CD14-positive monocyte (primary cell): Measurements from ENCODE around the gene CABCOCO1. TPM values are rescaled to one million over a fixed set of nuclear protein-coding genes. Genes with fewer than 3 reads are reported as not detected.

ENCODE experiments used
- DNase-seq, 3 donors: peaks; one replicate each; pipeline ENCODE4 v3.0.0-alpha.2; 2011 to 2022
- H2AFZ ChIP-seq: 2 replicates; pipeline ENCODE4 v1.6.0; 2012; ENCODE audit warnings: mild to moderate bottlenecking, low read depth, low read length, inconsistent platforms; ENCODE audit not compliant: insufficient read depth, poor library complexity, severe bottlenecking
- H3K27ac ChIP-seq, 2 donors: 1 replicate in 1 of 2; 2 replicates in 1 of 2; pipeline ENCODE4 v1.5.1; 2012 to 2013; ENCODE audit warnings: low read length in 2 of 2, control low read depth in 1 of 2, inconsistent platforms in 1 of 2, low read depth in 1 of 2, mild to moderate bottlenecking in 1 of 2
- H3K27me3 ChIP-seq, 2 donors: one replicate each; pipeline versions ENCODE4 v1.6.0 to v1.6.1; 2011 to 2013; ENCODE audit warnings: low read length in 2 of 2; ENCODE audit not compliant: control insufficient read depth in 2 of 2, insufficient read depth in 2 of 2
- H3K36me3 ChIP-seq, 2 donors: replicated peaks in 1 of 2; 1 replicate in 1 of 2; 2 replicates in 1 of 2; pipeline versions ENCODE4 v1.5.1 to v1.6.1; 2012 to 2013; ENCODE audit warnings: low read length in 2 of 2, control low read depth in 1 of 2, inconsistent platforms in 1 of 2, mild to moderate bottlenecking in 1 of 2; ENCODE audit not compliant: insufficient read depth in 2 of 2, control insufficient read depth in 1 of 2
- H3K4me1 ChIP-seq, 2 donors: 1 replicate in 1 of 2; 2 replicates in 1 of 2; pipeline versions ENCODE4 v1.5.1 to v1.6.1; 2012 to 2013; ENCODE audit warnings: low read length in 2 of 2, control low read depth in 1 of 2, inconsistent platforms in 1 of 2, mild to moderate bottlenecking in 1 of 2, moderate library complexity in 1 of 2; ENCODE audit not compliant: insufficient read depth in 2 of 2, control insufficient read depth in 1 of 2
- H3K4me2 ChIP-seq: replicated peaks from 2 replicates; pipeline ENCODE3; 2012; ENCODE audit warnings: low read length, moderate library complexity, mild to moderate bottlenecking; ENCODE audit not compliant: poor library complexity, severe bottlenecking; ENCODE audit errors: extremely low read depth
- H3K4me3 ChIP-seq, 3 experiments: fragments of 200-600 bp in 1 of 3; sonication (generic) in 1 of 3; replicated peaks in 1 of 3; 1 replicate in 2 of 3; 2 replicates in 1 of 3; pipeline ENCODE4 v1.5.1; 2011 to 2013; ENCODE audit warnings: low read length in 3 of 3, mild to moderate bottlenecking in 3 of 3, control low read depth in 2 of 3, low read depth in 2 of 3, inconsistent platforms in 1 of 3, moderate library complexity in 1 of 3
- H3K79me2 ChIP-seq: 2 replicates; pipeline ENCODE4 v1.6.0; 2012; ENCODE audit warnings: mild to moderate bottlenecking, control low read depth, inconsistent platforms, low read length, moderate library complexity; ENCODE audit not compliant: insufficient read depth
- H3K9ac ChIP-seq: 2 replicates; pipeline ENCODE4 v1.6.0; 2017; ENCODE audit warnings: low read length, mild to moderate bottlenecking; ENCODE audit not compliant: insufficient read depth, poor library complexity, severe bottlenecking
- H3K9me3 ChIP-seq, 2 donors: replicated peaks in 1 of 2; 1 replicate in 1 of 2; 2 replicates in 1 of 2; pipeline versions ENCODE4 v1.5.1 to v1.6.1; 2012 to 2013; ENCODE audit warnings: low read length in 2 of 2, control low read depth in 1 of 2; ENCODE audit not compliant: control insufficient read depth in 1 of 2, insufficient read depth in 1 of 2
- H4K20me1 ChIP-seq: 2 replicates; pipeline ENCODE4 v1.6.0; 2012; ENCODE audit warnings: mild to moderate bottlenecking, low read length, control low read depth, moderate library complexity; ENCODE audit not compliant: insufficient read depth
- H3K27ac Mint-ChIP-seq, 7 donors: one replicate each; pipeline ENCODE4 v1.8.0; 2020; ENCODE audit warnings: mild to moderate bottlenecking in 7 of 7, mixed read lengths in 7 of 7, moderate library complexity in 6 of 7, inconsistent platforms in 2 of 7
- H3K27me3 Mint-ChIP-seq, 3 donors: one replicate each; pipeline ENCODE4 v1.8.0; 2021 to 2022; ENCODE audit warnings: low read depth in 3 of 3, mild to moderate bottlenecking in 3 of 3, mixed read lengths in 3 of 3, moderate library complexity in 3 of 3, inconsistent platforms in 1 of 3
- H3K36me3 Mint-ChIP-seq, 2 donors: one replicate each; pipeline ENCODE4 v1.8.0; 2020; ENCODE audit warnings: mixed read lengths in 2 of 2, inconsistent platforms in 1 of 2, mild to moderate bottlenecking in 1 of 2
- H3K4me1 Mint-ChIP-seq: one replicate; pipeline ENCODE4 v1.8.0; 2020; ENCODE audit warnings: mild to moderate bottlenecking, mixed read lengths
- H3K4me3 Mint-ChIP-seq, 2 donors: one replicate each; pipeline ENCODE4 v1.8.0; 2020; ENCODE audit warnings: mild to moderate bottlenecking in 2 of 2, mixed read lengths in 2 of 2, moderate library complexity in 1 of 2
- H3K9me3 Mint-ChIP-seq, 7 donors: one replicate each; pipeline ENCODE4 v1.8.0; 2020 to 2022; ENCODE audit warnings: mixed read lengths in 7 of 7, mild to moderate bottlenecking in 6 of 7, moderate library complexity in 6 of 7, inconsistent platforms in 2 of 7
- WGBS: methylation state at CpG from one replicate; pipeline ENCODE4 v1.1.5; 2013; ENCODE audit warnings: missing lambda C conversion rate; ENCODE audit not compliant: insufficient coverage; 5-methylcytosine and 5-hydroxymethylcytosine counted together
- intact Hi-C, 2 donors: fragments of 100-400 bp; cut with micrococcal nuclease; formaldehyde crosslinking; loops; one replicate each; pipeline versions ENCODE4 v1.15.0 to v1.15.1; 2023
- polyA plus RNA-seq, 3 donors: library from polyadenylated mRNA; depleted of rRNA in 1 of 3; unstranded in 2 of 3; stranded (reverse) in 1 of 3; fragments of 300-500 nt in 2 of 3; fragments of >200 nt in 1 of 3; fragmentation: Illumina TruSeq in 2 of 3; gene quantifications; 1 replicate in 2 of 3; 2 replicates in 1 of 3; pipeline ENCODE4 v1.2.3, GENCODE V29; 2012 to 2021
- TF ChIP-seq, protein P1 (sequence below): fragments of 200-600 bp; IDR thresholded peaks from one replicate; pipeline ENCODE4 v1.8.0; 2022; ENCODE audit warnings: antibody characterized with exemption, mild to moderate bottlenecking

Gene CABCOCO1
- polyA plus RNA-seq, 3 donors = not detected

GRCh38 chr10:61763778-61764177, 101.0 kb downstream of the CABCOCO1 start:
- H3K4me1 Mint-ChIP-seq = peaks cover 6% of the 10 kb centered on the region
- DNase-seq = no peak
- TF ChIP-seq, protein P1, sequence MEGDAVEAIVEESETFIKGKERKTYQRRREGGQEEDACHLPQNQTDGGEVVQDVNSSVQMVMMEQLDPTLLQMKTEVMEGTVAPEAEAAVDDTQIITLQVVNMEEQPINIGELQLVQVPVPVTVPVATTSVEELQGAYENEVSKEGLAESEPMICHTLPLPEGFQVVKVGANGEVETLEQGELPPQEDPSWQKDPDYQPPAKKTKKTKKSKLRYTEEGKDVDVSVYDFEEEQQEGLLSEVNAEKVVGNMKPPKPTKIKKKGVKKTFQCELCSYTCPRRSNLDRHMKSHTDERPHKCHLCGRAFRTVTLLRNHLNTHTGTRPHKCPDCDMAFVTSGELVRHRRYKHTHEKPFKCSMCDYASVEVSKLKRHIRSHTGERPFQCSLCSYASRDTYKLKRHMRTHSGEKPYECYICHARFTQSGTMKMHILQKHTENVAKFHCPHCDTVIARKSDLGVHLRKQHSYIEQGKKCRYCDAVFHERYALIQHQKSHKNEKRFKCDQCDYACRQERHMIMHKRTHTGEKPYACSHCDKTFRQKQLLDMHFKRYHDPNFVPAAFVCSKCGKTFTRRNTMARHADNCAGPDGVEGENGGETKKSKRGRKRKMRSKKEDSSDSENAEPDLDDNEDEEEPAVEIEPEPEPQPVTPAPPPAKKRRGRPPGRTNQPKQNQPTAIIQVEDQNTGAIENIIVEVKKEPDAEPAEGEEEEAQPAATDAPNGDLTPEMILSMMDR = no peak
- H3K9ac ChIP-seq = no peak overlapping the region
- H3K4me3 ChIP-seq = no peak overlapping the region
- no peak overlapping the region for H3K27ac ChIP-seq
- no peaks in the 10 kb centered on the region for H3K36me3 ChIP-seq
- WGBS = 89% methylated on average over 2 of the region's 3 CpGs
- no peak overlapping the region for H3K4me3 Mint-ChIP-seq
- intact Hi-C loops = no loop called here
- H3K9me3 Mint-ChIP-seq = peaks cover 0 to 2% (median 0%) of the 10 kb centered on the region in 7 donors
- no peak overlapping the region for H2AFZ ChIP-seq
- H3K36me3 Mint-ChIP-seq = no peaks in the 10 kb centered on the region
- H3K79me2 ChIP-seq = no peaks in the 10 kb centered on the region
- no peaks in the 10 kb centered on the region for H3K4me1 ChIP-seq
- H4K20me1 ChIP-seq = no peaks in the 10 kb centered on the region
- H3K4me2 ChIP-seq = no peak overlapping the region
- H3K27me3 Mint-ChIP-seq = no peaks in the 10 kb centered on the region
- H3K27me3 ChIP-seq = no peaks in the 10 kb centered on the region
- H3K27ac Mint-ChIP-seq = no peak overlapping the region
- H3K9me3 ChIP-seq = no peaks in the 10 kb centered on the region

GRCh38 chr10:61764486-61764885, 101.8 kb downstream of the CABCOCO1 start:
- no peak overlapping the region for H3K9ac ChIP-seq
- H2AFZ ChIP-seq = no peak overlapping the region
- WGBS = no CpG with 5 or more reads among the region's 5 CpGs
- no peak overlapping the region for H3K4me3 ChIP-seq
- Mint-ChIP-seq H3K4me1 (peaks cover 6% of the 10 kb centered on the region), H3K9me3 (peaks cover 0 to 2% (median 0%) of the 10 kb centered on the region in 7 donors), H3K27me3 (peaks cover 0 to under 1% (median 0%) of the 10 kb centered on the region in 3 donors), H3K27ac (no peak overlapping the region), H3K4me3 (no peak overlapping the region), H3K36me3 (no peaks in the 10 kb centered on the region)
- no peaks in the 10 kb centered on the region for H3K27me3 ChIP-seq
- H3K79me2 ChIP-seq = no peaks in the 10 kb centered on the region
- no peak overlapping the region for H3K4me2 ChIP-seq
- intact Hi-C loops = no loop called here
- H3K4me1 ChIP-seq = no peaks in the 10 kb centered on the region
- no peaks in the 10 kb centered on the region for H3K36me3 ChIP-seq
- H3K27ac ChIP-seq = no peak overlapping the region
- no peaks in the 10 kb centered on the region for H3K9me3 ChIP-seq
- H4K20me1 ChIP-seq = no peaks in the 10 kb centered on the region
- TF ChIP-seq, protein P1 = no peak
- DNase-seq = no peak
